CD1c-positive myeloid dendritic cell (primary cell): ENCODE results near the gene CRIM1.

Experiments used
- DNase-seq: peaks from one replicate; pipeline ENCODE4 v3.0.0-alpha.2; 2016; ENCODE audit errors: extremely low spot score

The CRIM1 gene

GRCh38 chr2:36578343-36579296 lies 223.0 kb downstream of the CRIM1 start:
- DNase-seq: no peak

- no peak for DNase-seq
Measured at GRCh38 chr2:36579297-36579664, 223.7 kb downstream of the CRIM1 start.

GRCh38 chr2:36582538-36582937 lies 227.0 kb downstream of the CRIM1 start:
- no peak for DNase-seq

GRCh38 chr2:36582951-36583350 lies 227.4 kb downstream of the CRIM1 start:
- DNase-seq: no peak

DNA sequence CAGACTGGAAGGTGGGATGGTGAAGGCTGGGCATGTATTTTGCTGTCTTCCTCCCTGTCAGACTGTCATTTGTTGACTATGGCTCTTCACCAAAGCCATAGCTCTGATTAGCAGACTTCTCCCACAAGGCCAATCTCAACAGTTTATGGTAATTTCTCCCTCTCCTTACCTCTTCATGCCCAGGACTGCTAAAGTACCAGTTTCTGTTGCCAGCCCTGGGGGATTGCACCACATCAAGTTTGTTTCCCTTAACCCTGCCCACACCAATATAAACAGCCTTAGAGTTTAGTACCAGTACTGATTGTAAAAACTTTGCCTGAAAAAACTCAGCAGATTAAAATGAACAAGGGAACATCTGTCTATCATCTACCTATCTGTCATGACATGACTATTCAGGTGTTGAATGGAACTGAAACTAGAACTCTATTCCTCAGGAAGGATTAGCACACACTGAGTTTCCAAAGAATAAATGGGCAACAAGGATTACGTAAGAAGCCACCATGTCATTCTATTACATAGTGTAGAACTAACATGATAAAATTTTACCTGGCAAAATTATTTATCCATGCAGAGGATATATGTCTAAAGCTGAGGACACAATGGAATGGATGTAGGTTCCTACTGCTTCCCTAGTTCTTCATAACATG lies 228.7 kb downstream of the CRIM1 start:
- DNase-seq: no peak

GRCh38 chr2:36586672-36587071 lies 231.1 kb downstream of the CRIM1 start:
- no peak for DNase-seq

DNA sequence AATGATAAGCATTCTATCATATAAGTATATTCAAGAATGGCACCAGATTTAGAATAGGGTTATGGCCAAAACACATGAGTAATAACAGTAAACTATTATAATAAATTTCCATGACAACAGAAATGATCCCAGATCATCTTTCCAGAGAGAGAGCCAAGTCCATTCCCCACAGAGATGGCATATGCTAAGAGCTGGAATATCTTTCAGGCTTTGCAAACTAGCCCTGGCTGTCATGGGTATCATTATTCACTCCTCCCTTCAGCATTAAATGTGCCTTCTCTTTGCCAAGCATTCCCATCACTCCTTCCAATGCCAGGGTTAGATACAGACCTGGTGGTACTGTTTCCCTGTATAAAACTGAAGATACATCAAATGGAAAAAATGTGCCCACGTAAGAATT lies 231.5 kb downstream of the CRIM1 start:
- no peak for DNase-seq

DNA sequence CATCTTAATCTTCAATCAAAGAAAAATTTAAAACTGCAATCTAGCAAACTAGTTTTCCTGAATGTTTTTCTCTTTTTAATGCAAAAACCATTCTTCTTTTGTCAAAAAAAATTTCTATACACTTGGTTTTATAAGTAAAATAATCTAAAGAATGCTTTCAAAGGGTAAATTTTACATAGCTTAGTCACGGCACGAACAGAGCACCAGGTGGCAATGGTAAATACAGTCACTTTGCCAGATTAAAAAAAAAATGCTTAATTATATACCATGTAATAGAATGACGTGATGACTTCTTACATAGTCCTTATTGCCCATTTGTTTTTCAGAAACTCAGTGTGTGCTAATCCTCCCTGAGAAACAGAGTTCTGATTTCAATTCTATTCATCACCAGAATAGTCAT lies 232.0 kb downstream of the CRIM1 start:
- no peak for DNase-seq

- no peak for DNase-seq
Measured at GRCh38 chr2:36589230-36589630, 233.7 kb downstream of the CRIM1 start.

GRCh38 chr2:36594849-36595248 lies 239.3 kb downstream of the CRIM1 start:
- DNase-seq: no peak

DNA sequence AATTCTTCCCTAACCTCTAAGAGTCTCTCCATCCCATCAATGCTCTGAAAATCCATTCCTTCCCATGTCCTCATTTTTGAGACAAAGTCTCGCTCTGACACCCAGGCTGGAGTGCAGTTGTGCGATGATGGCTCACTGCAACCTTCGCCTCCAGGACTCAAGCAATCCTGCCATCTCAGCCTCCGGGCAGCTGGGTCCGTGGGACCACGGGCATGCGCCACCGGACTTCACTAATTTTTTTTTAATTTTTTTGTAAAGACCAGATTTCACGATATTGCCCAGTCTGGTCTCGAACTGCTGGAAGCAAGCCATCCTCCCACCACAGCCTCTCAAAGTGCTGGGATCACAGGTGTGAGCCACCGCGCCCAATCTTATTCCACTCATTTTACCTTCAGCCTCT lies 240.8 kb downstream of the CRIM1 start:
- DNase-seq: no peak

- DNase-seq: no peak
Measured at GRCh38 chr2:36597003-36597531, 241.5 kb downstream of the CRIM1 start.

- peak; percentile 80 for DNase-seq
Measured at GRCh38 chr2:36597532-36598377, 242.2 kb downstream of the CRIM1 start, which contains the start of gene FEZ2. FEZ2 (minus strand) TSS chr2:36598168; CDS start chr2:36598142, 26 bp downstream.
